CD1c-positive myeloid dendritic cell (primary cell): Measurements from ENCODE around the gene AKAP7.
"Not testable (repeated sequence)": the region's sequence is repeated elsewhere in the genome, so short reads cannot be mapped to it uniquely, and the experiment has no call there.

ENCODE experiments used
- DNase-seq: peaks from one replicate; pipeline ENCODE4 v3.0.0-alpha.2; 2016; ENCODE audit errors: extremely low spot score

The AKAP7 gene

DNA sequence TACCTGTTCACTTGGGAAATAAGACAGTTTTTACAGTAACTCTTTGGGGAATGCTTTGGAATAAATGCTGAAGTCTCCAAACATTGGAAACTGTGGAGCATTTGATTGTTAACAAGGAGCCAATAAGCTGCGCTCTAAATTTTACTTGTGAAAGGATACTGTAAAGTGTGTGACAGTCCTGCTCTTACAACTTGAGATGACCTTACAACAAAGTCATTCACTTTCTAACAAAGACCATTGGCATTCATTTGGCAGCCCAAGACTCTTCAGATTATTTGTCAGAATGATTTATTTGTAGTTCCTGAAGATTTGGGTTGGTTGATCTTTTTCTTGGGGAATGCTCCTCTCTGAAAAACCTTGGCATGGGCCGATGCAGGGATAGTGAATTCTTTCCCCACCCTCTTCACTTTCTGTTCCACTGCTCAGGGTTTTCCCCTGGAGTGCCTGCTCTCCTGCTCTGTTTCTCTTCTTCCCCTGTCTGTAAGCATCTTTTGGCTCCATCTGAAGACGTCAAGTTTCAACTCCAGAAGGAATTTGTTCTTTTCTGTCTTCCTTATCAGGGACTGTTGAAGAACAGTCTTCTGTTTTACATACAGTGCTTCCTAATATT is 116.4 kb downstream of the AKAP7 start:
- DNase-seq = no peak

DNA sequence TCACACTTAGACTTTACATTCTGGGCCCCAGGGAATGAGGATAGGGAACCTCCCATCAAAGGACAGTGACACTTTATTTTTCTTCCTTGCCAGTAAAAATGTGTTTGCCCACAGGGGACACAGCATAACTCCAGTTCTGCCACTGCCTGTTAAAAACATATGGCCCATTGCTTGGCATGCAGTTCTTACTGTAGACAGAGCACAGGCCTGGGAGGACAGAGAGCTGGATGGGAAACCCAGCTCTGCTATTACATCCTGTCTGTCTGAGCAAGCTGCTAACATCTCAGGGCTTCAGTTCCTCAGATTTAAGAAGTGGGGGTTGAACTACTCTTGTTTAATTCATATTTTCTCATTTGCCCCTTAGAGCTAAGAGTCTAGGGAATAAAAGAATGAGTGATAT is 120.2 kb downstream of the AKAP7 start:
- DNase-seq = no peak

- no peak for DNase-seq
Measured at GRCh38 chr6:131255911-131256310, 120.6 kb downstream of the AKAP7 start.

GRCh38 chr6:131257104-131257503 is 121.8 kb downstream of the AKAP7 start:
- no peak for DNase-seq

DNA sequence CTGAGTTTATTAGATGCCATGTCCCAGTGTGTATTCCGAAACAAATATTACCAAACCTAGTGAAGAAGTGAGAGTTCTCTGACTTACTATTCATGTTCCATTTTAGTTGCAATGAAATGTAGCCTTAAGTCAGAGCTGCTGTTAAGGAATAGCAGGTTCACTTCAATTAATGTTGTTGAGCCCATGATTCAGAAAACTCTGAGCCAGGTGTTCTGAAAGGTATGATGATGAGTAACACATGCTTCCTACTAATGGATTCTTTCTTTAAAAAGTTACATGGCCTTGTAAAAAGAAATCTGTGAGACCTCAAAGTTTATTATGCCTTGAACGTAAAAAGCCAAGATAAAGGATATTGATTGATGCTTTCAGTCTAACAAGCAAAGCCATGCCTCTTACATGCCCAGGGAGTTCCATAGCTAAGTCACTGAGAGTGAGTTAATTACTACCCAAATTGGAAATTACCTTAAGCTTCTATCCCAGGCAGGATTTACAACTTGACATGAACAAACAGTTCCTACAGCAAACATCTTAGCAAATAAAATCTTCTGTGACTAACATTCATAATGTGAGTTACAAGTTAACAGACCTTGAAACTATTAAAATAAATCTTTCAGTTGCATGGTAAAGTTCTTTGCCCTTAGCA is 122.9 kb downstream of the AKAP7 start:
- DNase-seq = no peak

DNA sequence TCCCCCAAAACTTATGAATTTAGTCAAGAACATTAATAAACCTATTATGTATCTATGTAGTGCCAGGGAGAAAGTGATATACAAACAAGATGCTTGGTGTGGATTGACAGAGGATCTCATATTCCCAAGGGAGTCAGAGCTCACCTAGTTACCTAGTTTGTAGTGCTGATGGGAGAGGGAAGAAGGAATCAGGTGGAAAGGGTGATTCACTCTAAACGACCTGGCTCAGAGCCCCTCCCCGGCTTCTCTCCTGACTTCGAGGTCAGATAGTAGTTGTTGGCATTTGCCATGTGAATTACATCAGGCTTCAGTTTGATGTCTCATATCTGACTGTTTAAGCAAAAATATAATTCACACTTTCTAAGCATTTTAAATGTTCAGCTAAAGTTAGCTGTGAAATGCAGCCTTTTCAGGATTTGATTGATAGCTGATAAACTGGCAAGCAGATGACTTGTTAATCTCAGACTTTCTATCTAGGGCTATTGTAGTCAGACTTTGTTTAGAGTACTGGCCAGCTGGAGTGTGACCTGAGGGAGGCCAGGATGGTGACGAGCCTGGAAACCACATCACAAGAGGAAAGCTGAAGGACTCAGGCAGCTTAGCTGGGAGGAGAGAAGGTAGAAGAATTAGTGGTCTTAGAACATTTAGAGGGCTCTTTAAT is 123.7 kb downstream of the AKAP7 start:
- DNase-seq = no peak

- not testable (repeated sequence) for DNase-seq
Measured at GRCh38 chr6:131260960-131261359, 125.7 kb downstream of the AKAP7 start.

DNA sequence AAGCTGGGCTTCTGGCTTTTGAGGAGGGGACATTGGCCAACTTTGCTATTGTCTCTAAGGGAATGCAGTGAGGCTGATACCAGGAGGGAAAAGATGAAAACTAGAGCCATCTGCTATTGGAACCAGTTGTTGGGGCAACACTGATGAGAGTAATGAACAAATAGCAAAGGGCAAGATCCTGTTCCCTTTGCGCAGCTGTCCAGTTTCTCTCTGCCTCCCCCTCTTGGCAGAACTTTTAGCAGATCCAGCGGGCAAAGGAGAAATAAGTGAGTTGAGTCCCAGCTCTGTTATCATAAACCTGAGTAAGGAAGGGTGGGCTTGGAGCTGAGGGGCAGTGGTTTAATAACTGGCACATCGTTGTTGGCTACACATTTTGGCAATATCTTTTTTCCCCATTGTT is 126.8 kb downstream of the AKAP7 start:
- no peak for DNase-seq

DNA sequence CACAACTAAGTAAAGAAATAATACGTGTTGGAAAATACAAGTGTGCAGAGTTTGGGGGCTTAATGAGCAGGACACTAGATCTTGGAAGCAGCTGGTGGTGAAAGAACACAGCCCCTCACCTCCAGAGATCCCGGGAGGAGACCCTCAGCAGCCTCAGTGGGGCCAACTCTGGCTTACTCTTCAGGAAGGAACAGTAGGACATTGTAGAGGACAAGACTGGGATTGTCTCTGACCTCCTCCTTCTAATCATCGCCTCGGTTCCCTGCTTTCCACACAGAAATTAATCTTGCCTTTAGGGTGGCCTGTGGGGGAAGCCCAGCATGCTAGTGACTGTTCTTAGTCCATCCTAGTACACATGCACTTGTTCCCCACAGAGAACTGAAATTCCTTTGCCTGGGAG is 130.7 kb downstream of the AKAP7 start:
- no peak for DNase-seq

DNA sequence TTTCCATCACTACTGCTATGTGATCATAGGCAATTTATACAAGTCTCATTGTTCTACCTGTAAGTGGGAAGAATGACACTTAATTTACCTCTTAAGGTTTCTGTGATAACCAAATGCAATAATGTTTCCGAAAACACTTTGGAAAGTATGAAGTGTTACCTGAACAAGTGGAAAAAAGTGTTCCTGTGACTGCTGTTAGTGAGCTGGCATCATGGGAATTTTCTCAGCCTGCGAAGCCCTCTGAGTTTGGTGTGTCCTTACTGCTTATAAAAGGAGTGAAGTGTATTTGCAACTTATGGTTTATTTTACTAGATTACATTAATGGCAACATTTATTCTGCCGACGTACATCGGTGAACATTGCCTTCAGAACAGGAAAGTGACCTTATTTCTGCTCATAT is 133.0 kb downstream of the AKAP7 start:
- no peak for DNase-seq

DNA sequence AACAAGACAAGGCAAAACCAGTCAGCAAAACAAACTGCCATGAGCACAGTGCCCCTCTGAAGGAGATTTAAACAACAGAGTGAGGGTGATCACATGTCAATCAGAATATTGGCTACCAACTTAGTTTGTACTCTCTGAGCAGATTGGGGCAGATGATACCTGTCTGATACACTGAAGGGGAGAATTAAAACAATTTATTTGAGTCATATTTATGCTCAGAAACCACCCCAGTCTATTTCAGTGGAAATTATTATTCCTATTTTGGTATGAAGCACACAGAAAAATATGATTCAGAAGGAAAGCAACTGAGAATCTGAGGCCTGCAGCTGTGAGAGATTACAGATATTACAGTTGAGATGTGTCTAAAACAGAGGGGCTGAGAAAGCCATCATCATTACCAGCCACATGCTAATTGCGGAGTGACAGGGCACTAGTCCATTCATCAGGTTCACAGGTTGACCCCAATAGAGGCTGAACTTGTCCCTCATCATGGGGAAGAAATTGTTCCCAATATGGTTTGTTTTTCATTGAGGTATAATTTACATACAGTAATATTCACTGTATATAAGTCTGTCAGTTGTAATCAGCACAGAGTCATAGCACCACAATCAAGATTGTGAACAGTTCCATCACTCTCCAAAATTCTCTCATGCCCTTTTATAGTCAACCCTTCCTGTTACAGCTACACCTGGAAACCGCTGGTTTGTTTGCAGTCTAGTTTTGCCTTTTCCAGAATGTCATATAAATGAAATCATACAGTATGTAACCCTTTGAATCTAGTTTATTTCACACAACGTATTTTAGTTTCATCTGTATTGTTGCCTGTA is 134.5 kb downstream of the AKAP7 start:
- no peak for DNase-seq

GRCh38 chr6:131270534-131270933 is 135.3 kb downstream of the AKAP7 start:
- DNase-seq = no peak

DNA sequence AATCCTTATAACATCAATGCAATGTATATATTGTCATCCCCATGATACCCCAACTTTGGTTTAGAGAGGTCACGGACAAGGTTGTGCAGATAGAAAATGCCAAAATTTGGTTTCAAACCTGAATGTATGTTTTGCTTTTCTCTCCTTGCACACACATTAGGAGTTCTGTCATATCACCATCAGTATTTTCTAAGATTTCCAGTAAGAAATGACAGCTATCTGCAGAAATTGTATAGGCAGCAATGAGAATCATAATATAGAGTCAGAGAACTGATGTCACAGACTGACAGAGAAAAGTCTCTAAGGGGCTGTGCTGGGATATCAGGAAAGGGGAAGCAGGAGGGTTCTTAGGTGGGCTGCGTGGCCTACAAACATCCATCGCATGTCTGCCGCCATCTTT is 140.0 kb downstream of the AKAP7 start:
- no peak for DNase-seq

- DNase-seq = no peak
Measured at GRCh38 chr6:131277591-131277990, 142.3 kb downstream of the AKAP7 start.

- peak; percentile 33 for DNase-seq
Measured at GRCh38 chr6:131281471-131282270, 146.4 kb downstream of the AKAP7 start.

DNA sequence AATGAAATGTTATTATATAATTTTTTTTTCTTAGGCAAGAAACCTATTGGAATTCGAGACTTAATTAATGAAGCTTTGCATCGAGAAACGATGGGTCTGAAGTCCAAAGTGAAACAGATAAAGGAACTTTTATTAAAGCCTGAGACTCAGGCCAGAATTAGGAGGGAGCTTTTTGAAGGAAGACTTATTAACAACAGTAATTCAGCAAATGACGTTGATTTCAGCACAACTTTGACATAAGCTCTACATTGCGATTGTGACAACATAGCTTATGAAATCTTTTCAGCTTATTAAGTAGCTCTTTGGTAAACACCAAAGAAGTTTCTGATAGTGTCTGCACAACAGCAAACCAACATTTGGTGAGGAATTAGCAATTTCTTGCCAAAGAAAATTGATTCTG is 147.1 kb downstream of the AKAP7 start:
- no peak for DNase-seq

DNA sequence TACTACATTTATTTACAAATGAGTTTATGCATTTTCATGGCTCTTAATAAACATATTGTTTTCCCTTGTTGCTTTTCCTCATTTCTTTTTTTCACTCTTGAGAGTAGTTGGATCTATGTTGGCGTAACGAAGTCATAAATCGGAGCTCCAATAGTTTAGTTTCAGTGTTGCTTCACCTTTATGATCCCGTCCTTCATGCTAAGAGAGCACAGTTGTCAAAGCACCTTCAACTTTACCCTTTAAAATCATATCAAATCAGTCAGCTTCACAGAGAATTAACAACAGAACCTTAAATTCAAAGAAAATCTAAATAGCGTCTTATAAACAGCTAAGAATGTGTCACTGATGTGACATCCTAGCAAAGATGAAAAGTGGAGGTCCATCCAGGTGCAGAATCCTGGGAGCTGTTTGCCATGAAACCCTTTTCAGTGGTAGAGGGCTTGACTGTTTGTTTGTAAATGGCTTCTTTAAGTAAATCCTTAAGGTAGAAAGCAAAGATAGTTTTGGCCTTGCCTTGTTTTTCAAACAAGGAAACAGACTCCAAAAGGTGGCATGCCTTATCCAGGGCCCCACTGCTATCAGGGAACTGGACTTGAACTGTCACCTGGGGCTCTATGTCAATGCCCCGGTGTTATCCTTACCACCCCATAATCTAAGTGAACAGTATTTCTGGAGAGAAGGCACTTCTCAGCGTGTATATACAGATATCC is 148.4 kb downstream of the AKAP7 start:
- no peak for DNase-seq

DNA sequence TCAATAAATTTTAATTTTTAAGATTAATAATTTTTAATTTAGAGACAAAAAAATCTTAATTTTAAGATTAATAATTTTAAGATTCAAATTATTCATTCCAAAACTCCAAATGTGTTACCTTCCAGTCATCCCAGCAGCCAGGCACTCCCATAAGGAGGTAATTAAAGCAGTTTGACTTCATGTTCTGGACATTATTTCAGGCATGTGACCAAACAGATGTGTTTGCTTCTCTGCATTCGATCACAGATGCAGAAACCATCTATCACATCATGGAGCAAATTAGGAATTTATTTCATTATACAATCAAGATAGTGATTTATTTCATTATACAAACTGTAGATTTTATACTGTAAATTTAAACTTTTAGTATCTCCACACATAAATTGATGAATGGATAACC is 150.3 kb downstream of the AKAP7 start:
- no peak for DNase-seq

DNA sequence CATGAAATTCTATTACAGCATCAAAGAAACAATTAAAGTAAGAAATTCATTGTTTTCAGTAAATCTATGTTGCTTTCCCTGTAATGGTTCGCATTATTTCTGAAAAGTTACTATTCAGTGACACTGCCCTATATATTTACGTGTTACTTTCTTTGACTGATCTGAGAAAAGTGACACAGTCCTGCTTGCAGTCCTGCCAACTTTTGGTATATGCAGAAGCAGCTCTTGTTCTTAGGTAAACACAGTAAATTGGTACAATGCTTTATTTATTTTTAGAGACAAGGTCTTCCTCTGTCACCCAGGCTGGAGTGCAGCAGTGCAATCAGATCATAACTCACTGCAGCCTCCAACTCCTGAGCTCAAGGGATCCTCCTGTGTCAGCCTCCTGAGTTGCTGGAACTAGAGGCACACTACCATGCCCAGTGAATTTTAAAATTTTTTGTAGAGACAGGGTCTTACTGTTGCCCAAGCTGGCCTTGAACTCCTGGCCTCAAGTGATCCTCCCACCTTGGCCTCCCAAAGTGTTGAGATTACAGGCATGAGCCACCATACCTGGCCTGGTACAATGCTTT is 151.3 kb downstream of the AKAP7 start:
- no peak for DNase-seq

DNA sequence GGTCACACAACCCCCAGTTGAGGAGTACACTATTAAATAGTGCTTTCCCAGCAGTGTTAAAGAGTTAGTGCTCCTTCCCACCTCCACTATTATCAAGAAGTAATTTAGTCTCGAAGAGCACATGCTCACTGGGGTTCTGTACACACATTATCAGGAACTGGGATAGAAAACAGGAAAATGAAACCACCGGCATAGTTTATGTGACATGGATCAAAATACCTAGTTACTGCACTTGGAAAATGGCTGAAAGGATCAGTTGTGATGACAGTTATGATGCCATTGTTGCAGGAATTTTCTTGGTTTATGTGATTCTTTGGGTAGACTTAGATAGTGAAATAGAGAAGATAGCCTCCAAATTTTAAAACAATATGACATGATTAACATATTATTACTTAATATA is 152.9 kb downstream of the AKAP7 start:
- no peak for DNase-seq

DNA sequence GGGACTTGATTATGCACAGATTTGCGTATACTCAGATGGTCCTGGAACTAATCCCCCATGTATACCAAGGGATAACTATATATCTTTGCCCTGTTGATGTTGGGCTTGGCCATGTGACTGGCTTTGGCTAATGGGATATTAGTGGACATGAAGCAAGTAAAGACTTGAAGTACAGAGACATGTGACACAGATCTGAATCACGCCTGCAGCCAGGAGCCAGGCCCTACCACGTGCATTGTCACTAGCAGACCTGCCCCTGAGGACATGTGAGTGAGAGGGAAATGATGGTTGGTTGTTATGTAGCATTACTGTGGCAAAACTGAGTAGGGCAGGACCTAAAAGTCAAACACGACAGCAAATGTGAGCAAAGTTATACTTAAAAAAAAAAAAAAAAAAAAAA is 155.7 kb downstream of the AKAP7 start:
- no peak for DNase-seq
